ENCODE measurements around the gene SBF2.
A peak's percentile ranks its signal among the peaks of the same experiment; 100 is the strongest.

Gene SBF2

DNA sequence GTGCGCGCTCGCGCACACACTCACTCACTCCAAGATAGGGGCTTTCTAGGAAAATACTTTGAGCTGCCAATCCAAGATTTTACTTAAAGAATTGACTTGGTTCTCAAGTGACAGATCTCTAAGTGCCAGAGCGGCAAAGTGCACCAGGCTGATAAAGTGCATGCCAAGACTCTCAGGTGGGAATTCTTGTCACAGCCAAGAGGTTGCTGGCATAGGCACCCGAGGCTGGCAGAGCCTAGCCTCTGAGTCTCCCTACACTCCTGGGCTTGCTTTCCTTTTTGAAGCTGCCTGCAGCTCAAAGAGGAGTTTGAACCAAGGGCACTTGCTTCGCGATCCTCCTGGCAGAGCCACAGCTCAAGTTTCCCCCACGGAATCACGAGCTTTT is 8.3 kb upstream of the SBF2 start:
- Histone ChIP-seq H3K27ac (ENCODE audit: poor library complexity, severe bottlenecking) (peak overlapping the region; percentile 96), H3K27me3 (ENCODE audit: insufficient read depth, poor library complexity, severe bottlenecking) (no peaks in the 10 kb centered on the region)
- no peak for ATAC-seq (ENCODE audit: low read depth)

DNA sequence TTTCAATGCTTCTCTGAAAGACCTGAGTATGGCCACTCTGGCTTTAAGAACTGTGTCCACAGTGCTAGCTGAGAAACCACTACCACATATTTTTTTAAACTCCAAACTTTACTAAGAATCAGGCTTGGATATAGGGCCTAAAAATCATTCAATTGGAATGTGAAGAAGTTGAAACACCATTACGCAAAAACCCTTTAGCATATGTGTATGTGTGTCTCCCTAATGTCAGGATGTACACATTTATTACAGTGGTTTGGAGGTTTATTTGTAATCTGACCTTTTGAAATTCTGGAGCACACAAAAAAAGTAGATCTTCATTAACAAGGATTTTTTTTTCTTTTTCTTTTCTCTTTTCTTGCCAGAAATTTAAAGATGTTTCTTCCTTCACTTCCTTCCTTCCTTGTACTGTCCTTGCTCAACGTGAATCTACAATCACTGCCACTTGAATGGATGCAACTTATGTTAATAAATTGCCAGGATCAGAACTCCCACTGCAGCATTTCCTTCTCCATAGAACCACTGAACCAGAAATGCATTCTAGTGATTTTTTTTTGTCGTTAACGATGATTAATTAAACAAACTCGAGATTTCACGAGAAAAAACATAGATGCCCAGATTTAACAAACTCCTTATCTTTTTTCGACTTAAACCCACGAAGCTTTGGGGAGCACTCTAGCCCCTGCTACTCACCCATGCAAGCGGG is 7.8 kb upstream of the SBF2 start:
- peak overlapping the region; percentile 96 for H3K27ac ChIP-seq (ENCODE audit: poor library complexity, severe bottlenecking)
- peaks cover 12% of the 10 kb centered on the region for H3K4me1 ChIP-seq (ENCODE audit: insufficient read depth, poor library complexity, severe bottlenecking)
- no peak for DNase-seq (ENCODE audit: low spot score)
- peak; percentile 14 for ATAC-seq (ENCODE audit: low read depth)
- peak overlapping the region; percentile 72 for H3K4me3 ChIP-seq (ENCODE audit: severe bottlenecking)
- H3K36me3 ChIP-seq (ENCODE audit: low read depth): peaks cover 13% of the 10 kb centered on the region
- H3K9me3 ChIP-seq (ENCODE audit: severe bottlenecking): no peaks in the 10 kb centered on the region
- no peaks in the 10 kb centered on the region for H3K27me3 ChIP-seq (ENCODE audit: insufficient read depth, poor library complexity, severe bottlenecking)
- TF ChIP-seq, protein P1, sequence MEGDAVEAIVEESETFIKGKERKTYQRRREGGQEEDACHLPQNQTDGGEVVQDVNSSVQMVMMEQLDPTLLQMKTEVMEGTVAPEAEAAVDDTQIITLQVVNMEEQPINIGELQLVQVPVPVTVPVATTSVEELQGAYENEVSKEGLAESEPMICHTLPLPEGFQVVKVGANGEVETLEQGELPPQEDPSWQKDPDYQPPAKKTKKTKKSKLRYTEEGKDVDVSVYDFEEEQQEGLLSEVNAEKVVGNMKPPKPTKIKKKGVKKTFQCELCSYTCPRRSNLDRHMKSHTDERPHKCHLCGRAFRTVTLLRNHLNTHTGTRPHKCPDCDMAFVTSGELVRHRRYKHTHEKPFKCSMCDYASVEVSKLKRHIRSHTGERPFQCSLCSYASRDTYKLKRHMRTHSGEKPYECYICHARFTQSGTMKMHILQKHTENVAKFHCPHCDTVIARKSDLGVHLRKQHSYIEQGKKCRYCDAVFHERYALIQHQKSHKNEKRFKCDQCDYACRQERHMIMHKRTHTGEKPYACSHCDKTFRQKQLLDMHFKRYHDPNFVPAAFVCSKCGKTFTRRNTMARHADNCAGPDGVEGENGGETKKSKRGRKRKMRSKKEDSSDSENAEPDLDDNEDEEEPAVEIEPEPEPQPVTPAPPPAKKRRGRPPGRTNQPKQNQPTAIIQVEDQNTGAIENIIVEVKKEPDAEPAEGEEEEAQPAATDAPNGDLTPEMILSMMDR (IDR thresholded peaks at IDR 0.05; ENCODE audit: poor library complexity, severe bottlenecking): no peak

More for the DNA sequence above, 8.3 kb upstream of the SBF2 start:
- TF ChIP-seq, protein P1 (IDR thresholded peaks at IDR 0.05; ENCODE audit: poor library complexity, severe bottlenecking): no peak
- Histone ChIP-seq H3K9me3 (ENCODE audit: severe bottlenecking) (no peaks in the 10 kb centered on the region), H3K36me3 (ENCODE audit: low read depth) (peaks cover 16% of the 10 kb centered on the region), H3K4me1 (ENCODE audit: insufficient read depth, poor library complexity, severe bottlenecking) (peaks cover 12% of the 10 kb centered on the region), H3K4me3 (ENCODE audit: severe bottlenecking) (peak overlapping the region; percentile 72)
- DNase-seq (ENCODE audit: low spot score): no peak

DNA sequence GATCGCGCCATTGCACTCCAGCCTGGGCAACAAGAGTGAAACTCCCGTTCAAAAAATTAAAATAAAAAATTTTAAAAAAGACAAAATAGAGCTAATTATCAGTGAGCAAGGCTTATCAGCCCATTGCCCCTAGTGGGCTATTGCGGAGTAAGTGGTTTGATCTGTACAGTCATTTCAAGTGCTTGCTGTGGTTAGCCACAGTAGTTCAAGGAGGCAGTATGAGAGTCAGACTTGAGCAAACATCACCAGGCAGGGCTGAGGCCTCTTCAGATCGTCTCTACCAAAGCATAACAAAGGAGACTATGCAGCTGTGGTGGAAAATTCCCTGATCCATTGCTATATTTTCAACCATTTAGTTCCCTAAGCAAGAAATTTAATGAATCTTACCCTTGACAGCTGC is 4.3 kb upstream of the SBF2 start:
- no peak; the same call in 2 of the 3 replicates for ATAC-seq (ENCODE audit: low read depth)
- H3K9me3 ChIP-seq (ENCODE audit: severe bottlenecking): no peaks in the 10 kb centered on the region
- peaks cover 4% of the 10 kb centered on the region; the same call in 1 of the 2 replicates for H3K36me3 ChIP-seq (ENCODE audit: low read depth)
- TF ChIP-seq, protein P1 (IDR thresholded peaks at IDR 0.05; ENCODE audit: poor library complexity, severe bottlenecking): no peak
- DNase-seq (ENCODE audit: low spot score): no peak
- H3K27me3 ChIP-seq (ENCODE audit: insufficient read depth, poor library complexity, severe bottlenecking): no peaks in the 10 kb centered on the region
- peaks cover 16% of the 10 kb centered on the region for H3K4me1 ChIP-seq (ENCODE audit: insufficient read depth, poor library complexity, severe bottlenecking)
- H3K4me3 ChIP-seq (ENCODE audit: severe bottlenecking): no peak overlapping the region
- H3K27ac ChIP-seq (ENCODE audit: poor library complexity, severe bottlenecking): no peak overlapping the region

DNA sequence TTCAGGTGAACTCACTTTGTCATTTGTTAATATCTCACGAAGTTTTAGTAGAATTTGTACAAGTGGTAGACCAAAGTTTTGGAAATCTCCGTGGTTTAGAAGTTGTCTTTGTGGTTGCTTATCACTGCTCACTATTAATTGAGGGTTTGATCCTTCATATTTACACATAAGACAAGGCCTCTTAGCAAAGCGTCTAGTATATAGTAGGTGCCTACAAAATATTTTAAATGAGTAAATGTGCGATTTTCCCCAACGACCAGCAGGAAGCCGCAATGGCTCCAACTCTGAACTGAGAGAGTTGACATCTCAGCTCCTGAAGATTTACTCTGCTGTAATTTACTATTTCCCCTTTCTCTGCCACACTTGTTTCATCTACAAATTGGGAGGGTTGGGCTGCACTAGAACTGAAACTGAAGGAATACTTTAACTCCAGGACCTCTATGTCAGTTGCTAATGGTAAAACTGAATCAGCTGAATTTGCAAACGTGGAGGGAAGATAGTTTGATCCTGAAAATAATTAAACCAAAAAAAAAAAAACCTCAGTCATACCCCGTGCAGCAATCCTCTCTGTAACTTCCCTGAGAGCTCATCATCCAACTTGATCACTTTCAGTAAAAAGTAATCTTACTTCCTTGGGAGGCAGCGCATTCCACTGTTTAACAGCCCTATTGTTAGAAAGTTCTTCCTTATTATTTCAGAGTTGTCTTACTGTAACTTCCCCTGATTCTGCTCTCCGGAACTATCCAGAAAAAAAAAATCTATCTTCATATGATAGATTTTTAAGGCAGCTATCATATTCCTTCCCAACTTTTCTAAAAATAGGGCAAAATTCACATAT is 1.3 kb upstream of the SBF2 start:
- TF ChIP-seq, protein P1 (IDR thresholded peaks at IDR 0.05; ENCODE audit: poor library complexity, severe bottlenecking): no peak
- DNase-seq (ENCODE audit: low spot score) (no peak), ATAC-seq (ENCODE audit: low read depth) (no peak)
- H3K36me3 ChIP-seq (ENCODE audit: low read depth): peaks cover 21% of the 10 kb centered on the region
- H3K9me3 ChIP-seq (ENCODE audit: severe bottlenecking): no peaks in the 10 kb centered on the region
- peak overlapping the region; percentile 85 for H3K27ac ChIP-seq (ENCODE audit: poor library complexity, severe bottlenecking)
- no peaks in the 10 kb centered on the region for H3K27me3 ChIP-seq (ENCODE audit: insufficient read depth, poor library complexity, severe bottlenecking)
- peaks cover 4% of the 10 kb centered on the region for H3K4me1 ChIP-seq (ENCODE audit: insufficient read depth, poor library complexity, severe bottlenecking)
- H3K4me3 ChIP-seq (ENCODE audit: severe bottlenecking): peak overlapping the region; percentile 67
